HG02973 (cell line): Measurements from ENCODE around the gene RAB40B.

ENCODE experiments used
- ATAC-seq: cut with Tn5 transposase; IDR thresholded peaks from one replicate; pipeline ENCODE4 v1.9.1; 2021; ENCODE audit warnings: moderate library complexity; ENCODE audit not compliant: unreplicated experiment

RAB40B gene

DNA sequence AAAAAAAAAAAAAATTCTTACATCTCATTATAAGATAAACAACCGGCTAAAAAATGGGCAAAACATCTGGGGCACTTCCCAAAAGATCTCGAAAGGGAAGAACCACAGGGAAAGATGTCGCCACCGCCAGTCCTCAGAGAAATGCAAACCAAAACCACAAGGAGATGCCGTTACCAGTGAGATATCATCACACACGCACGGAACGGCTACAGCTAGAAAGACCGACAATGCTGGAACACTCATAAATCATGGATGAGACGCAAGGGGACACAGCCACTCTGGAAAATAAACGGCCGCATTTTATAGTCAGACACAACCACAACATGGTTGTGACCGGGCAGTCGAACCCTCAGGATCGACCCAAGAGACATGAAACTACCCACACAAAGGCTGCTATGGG is 74.8 kb downstream of the RAB40B start:
- no peak for ATAC-seq

DNA sequence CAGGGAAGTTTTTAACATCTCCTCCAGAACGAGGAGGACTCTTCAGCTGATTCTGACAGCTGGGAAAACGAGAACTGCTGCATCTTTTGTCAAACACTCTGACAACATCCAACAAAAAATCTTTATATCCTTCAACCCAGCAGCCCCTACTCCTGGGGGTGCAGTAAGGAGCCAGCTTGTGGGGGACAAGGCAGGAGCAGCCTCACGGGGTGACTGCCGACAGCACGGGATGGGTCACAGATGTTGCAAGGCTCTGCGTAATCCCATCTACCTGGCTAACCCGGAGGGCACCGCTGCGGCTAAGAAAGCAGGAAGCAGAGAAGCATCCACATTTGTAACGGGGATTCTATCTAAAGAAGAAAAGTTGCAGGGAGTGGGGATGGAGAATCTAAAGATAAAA is 78.9 kb downstream of the RAB40B start:
- no peak for ATAC-seq

DNA sequence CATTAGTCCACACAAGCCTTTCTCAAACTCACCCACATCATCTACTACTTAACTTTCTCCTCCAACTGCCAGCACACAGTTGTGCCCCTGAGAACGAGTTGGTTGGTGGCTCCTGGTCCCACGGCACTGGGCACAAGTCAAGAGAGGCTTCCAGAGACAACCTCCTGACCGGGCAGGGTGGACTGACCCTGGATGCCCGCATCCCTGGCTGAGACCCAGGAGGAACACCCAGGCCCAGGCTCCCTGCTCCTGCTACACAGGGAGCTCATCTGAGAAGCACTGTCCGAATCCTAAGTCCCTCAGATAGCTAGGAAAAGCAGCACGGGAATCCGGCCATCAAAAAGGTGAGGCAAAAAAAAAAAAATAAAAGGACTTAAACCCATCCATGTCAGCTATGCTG is 79.3 kb downstream of the RAB40B start:
- ATAC-seq: no peak

DNA sequence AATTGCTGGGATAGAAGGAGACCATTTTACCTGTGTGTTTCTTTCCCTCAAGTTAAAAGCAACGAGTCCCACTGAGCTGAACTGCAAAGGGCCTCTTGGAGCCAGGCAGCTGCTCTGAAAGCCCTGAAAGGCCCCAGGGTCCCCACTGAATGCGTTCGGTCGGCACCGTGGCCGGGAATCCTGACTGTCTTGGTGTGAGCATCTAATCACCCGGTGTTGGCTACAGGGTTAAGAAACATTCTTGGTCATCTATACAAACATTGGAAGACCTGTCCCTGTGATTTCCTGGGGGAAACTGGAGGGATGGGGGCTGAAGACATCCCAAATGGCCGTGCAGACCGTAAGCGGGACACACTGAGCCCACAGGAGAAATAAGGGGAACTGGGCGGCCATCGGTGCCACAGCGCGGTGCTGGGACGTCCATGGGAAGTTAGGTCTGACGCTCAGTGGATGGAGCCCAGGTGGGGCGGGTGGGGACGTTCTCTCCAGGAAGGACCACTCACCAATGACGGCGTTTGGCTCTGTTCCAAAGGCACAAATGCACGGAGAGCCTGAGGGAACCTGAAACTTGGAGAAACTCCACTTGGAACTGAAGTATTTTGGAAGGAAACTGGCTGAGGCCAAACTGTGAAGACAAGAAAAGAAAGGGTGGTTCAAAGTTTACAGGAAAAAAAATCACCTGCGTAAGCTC is 82.3 kb downstream of the RAB40B start:
- no peak for ATAC-seq

DNA sequence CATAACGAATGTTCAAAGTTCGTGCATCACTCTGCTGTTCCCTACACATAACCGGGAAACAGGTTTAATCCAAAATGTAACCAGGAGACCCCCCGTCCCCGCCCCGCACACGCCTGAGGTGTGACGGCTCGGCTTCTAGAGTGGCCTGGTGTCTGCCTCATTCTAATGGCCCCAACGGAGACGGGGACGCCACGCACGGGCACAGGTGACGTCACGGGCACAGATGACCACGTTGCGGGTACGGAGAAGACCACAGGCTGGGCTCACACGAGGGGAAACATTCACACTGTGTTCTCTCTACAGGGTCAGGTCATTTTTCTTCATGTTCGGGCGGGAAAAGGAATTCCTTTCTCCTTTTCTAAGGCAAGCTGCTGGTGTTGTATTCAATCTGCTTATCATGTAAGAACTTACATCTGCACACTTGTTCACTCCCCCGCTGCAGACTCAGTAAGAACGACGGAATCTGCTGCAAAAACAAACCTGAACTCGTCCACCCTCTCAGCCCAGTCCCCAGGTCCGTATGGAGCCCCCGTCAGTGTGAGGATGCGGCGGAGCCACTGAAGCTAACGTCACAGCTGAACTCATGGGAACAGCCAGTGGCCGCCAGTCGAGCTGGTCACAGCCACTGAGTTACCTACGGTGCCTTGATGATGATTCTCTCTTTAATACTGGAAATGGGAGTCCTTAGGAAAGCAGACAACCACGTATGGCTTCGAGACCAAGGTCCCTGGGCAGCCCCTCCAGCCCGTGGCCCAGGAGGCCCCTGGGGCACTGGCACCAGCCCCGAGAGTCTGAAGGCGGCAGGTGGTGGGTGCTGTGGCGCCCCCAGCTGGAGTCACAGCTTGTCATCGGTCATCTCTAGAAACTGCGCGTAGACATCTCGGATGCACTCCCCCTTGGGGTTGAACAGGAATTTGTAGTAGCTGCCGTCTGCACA is 83.1 kb downstream of the RAB40B start:
- ATAC-seq: no peak

DNA sequence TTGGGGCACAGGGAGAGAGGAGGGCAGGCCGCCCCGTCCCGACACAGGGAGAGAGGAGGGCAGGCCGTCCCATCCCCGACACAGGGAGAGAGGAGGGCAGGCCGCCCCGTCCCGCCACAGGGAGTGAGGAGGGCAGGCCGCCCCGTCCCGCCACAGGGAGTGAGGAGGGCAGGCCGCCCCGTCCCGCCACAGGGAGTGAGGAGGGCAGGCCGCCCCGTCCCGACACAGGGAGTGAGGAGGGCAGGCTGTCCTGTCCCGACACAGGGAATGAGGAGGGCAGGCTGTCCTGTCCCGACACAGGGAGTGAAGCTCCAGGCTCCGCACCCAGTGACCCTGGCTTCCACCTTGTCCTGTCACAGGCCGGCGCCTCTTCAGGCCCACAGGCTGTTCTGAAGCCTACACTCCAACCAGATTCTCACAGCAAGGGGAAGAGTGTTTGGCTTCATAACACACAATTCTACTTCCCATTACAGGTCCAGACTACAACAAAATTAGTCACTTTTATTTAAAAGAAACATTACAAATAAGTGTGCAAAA is 84.3 kb downstream of the RAB40B start:
- ATAC-seq: no peak

DNA sequence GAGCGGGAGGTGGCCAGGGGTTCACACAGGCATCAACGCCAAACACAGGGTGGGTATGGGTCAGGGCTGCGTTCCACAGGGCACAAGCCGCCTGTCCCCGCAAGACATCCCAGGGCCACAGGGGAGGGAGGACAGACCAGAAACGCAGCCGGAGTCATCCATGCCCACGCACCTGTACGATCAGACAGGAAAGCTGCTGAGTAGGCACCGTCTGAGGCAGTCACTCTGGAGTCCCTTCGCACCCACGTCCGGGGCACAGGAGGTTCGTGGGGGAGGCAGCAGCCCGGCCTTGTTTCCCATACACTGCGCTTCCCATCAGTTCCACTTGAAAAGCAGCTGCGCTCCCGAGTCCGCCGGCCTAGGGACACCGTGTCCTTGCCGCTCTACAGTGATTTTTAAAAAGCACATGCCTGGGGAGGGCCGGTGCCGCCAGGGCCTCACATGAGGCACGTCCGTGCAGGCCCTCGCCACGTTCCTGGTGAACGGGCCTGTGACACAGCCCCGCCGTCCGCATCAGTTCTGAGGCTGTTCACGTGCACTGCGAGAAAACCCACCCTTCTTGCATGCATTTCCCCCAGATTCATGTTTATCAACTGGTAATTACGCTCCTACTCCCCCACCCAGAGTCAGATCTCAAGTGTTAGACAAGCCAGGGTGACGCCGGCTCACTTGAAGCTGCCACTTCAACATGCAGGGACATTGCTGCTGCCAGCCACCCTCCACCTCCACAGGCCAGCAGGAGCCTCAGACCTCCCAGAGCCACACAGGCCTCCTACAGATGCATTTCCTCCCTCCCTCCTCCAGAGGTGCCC is 85.0 kb downstream of the RAB40B start:
- ATAC-seq: no peak

DNA sequence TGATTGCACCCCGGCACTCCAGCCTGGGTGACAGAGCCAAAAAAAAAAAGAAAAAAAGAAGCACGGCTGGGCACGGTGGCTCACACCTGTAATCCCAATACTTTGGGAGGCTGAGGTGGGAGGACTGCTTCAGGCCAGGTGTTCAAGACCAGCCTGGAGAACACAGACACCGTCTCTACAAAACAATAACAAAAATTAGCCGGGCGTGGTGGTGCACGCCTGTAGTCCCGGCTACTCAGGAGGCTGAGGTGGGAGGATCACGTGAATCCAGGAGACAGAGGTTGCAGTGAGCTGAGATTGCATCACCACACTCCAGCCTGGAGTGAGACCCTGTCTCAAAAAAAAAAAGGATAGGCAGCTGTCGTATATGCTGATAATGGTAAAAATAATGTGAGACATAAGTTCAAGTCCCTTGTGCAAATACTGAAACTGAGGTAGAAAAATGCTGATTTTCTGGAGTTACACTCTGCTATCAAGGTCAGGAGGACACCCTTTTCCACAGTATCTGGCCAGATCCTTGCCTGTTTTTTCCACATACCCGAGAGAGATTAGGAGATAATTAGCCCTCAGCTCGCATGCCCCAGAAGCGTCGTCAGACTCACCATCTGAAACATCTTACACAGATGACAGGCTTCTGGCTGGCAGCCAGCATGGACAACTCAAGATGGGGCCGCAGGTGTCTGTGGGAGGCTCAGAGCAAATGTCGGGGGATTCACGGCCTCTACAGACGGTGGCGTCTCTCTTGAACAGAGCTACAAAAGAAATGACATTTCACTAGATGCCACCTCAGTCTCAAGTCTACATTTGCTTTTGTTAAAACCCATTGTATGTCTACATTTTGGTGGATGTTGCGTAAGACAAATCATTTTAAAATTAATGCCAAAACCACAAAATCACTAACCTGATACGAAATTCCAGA is 87.1 kb downstream of the RAB40B start:
- no peak for ATAC-seq

DNA sequence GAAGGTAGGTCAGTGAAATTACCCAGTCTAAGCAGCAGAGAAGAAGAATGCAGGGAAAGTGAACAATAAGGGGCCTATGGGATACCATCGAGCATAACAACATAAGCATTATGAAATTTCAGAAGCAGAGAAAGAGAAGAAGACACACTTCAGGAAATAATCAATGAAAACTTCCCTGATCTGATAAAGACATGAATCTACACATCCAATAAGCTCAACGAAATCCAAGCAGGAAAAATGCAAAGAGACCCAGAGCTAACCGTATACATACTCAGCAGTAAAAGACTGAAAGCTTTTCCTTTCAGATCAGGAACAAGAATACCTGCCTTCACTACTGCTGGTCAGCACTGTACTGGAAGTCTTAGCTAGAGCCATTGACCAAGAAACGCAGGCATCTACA is 88.8 kb downstream of the RAB40B start:
- no peak for ATAC-seq

DNA sequence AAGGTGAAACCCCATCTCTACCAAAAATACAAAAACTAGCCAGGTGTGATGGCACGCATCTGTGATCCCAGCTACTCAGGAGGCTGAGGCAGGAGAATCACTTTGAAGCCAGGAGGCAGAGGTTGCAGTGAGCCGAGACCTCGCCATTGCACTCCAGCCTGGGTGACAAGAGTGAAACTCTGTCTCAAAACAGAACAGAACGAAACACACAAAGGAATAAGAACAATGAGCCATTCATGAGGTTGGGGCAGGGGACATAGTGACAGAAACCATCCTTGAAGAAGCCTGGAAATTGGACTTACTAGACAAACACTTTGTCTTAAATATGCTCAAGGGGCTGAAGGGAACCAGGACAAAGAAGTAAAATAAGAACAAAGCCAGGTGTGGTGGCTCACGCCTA is 89.7 kb downstream of the RAB40B start:
- no peak for ATAC-seq

DNA sequence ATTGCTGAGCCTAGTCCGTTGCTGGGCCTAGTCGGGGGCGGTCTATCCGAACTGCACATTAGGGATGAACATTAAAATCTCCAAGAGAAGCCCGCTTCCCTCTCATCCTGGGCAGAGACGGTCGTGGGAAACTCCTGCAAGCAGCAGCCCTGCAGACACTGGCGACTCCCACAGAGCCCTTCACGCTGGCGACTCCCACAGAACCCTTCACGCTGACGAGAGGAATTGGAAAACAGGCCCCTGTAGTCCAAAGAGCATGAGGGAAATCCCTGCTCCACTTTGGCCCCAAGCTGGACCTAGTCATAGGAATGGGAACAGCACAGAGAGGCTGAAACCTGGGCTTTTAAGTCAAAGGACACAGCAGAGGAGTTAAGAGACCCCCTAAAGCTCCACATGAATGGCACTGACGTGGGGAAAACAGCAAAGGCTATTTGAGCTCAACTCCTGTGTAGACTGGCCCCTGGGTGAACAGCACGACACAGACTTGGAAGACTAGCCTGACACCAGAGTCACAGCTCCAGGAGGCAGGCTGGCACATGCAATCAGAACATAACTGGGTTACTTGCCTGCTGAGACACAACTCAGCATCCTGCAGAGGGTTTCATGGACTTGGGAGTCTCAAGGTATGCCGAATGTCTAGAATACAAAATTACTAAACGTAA is 92.4 kb downstream of the RAB40B start:
- ATAC-seq: no peak
